ENCODE results near the gene RNU6-1.

RNU6-1 gene

GRCh38 chr15:67801142-67801541, 38.7 kb downstream of the RNU6-1 start:
- no peak for DNase-seq (ENCODE audit: low spot score)

GRCh38 chr15:67799801-67800205, 40.0 kb downstream of the RNU6-1 start:
- no peak for DNase-seq (ENCODE audit: low spot score)

- no peak for DNase-seq (ENCODE audit: low spot score)
Measured at GRCh38 chr15:67796196-67797127, 43.4 kb downstream of the RNU6-1 start.

GRCh38 chr15:67794832-67795574, 44.8 kb downstream of the RNU6-1 start:
- no peak for DNase-seq (ENCODE audit: low spot score)

GRCh38 chr15:67792250-67792942, 47.4 kb downstream of the RNU6-1 start:
- no peak for DNase-seq (ENCODE audit: low spot score)

GRCh38 chr15:67790610-67791319, 49.1 kb downstream of the RNU6-1 start:
- DNase-seq (ENCODE audit: low spot score): no peak

All from globus pallidus (tissue), 1 donor.